DOHH2 (cell line): ENCODE measurements around the gene CNKSR3.

Experiments used
- H3F3A ChIP-seq: fragments of 200-600 bp; sonication (generic), shearing (Covaris generic); 2 replicates; pipeline ENCODE4 v1.6.0; 2016; ENCODE audit warnings: antibody characterized with exemption, mild to moderate bottlenecking; ENCODE audit not compliant: control insufficient read depth, insufficient read depth
- H3K27ac ChIP-seq: fragments of 200-600 bp; sonication (generic); 2 replicates; pipeline ENCODE4 v1.5.1; 2014; ENCODE audit warnings: low read depth, mild to moderate bottlenecking, low read length, moderate library complexity
- H3K27me3 ChIP-seq: fragments of 200-600 bp; sonication (generic); 2 replicates; pipeline ENCODE4 v1.6.1; 2014; ENCODE audit warnings: mild to moderate bottlenecking, low read length, mixed read lengths; ENCODE audit not compliant: control insufficient read depth
- H3K36me3 ChIP-seq: fragments of 200-600 bp; sonication (generic); 2 replicates; pipeline ENCODE4 v1.6.1; 2014; ENCODE audit warnings: mild to moderate bottlenecking, low read length, moderate library complexity, mixed read lengths; ENCODE audit not compliant: control insufficient read depth
- H3K4me1 ChIP-seq: fragments of 200-600 bp; sonication (generic); 2 replicates; pipeline ENCODE4 v1.6.1; 2014; ENCODE audit warnings: mild to moderate bottlenecking, low read length, mixed read lengths; ENCODE audit not compliant: control insufficient read depth
- H3K4me2 ChIP-seq: fragments of 200-600 bp; sonication (generic); 2 replicates; pipeline ENCODE4 v1.6.0; 2014; ENCODE audit warnings: mild to moderate bottlenecking, low read length, moderate library complexity
- H3K4me3 ChIP-seq: fragments of 200-600 bp; sonication (generic); 2 replicates; pipeline ENCODE4 v1.5.1; 2014; ENCODE audit warnings: mild to moderate bottlenecking, low read length, mixed read lengths
- H3K79me2 ChIP-seq: fragments of 200-600 bp; sonication (generic); 2 replicates; pipeline ENCODE4 v1.6.1; 2014; ENCODE audit warnings: mild to moderate bottlenecking, low read length, mixed read lengths; ENCODE audit not compliant: control insufficient read depth
- H3K9me2 ChIP-seq: fragments of 200-600 bp; sonication (generic); replicated peaks from 2 replicates; pipeline ENCODE4 v1.6.1; 2014; ENCODE audit warnings: mild to moderate bottlenecking, low read length, mixed read lengths; ENCODE audit not compliant: control insufficient read depth
- H3K9me3 ChIP-seq: fragments of 200-600 bp; sonication (generic); 2 replicates; pipeline ENCODE4 v1.6.1; 2014; ENCODE audit warnings: antibody characterized with exemption, low read length, mixed read lengths; ENCODE audit not compliant: control insufficient read depth, insufficient read depth
- H4K20me1 ChIP-seq: fragments of 200-600 bp; sonication (generic); 2 replicates; pipeline ENCODE4 v1.6.0; 2014; ENCODE audit warnings: low read depth, mild to moderate bottlenecking, antibody characterized with exemption, low read length, moderate library complexity; ENCODE audit not compliant: control insufficient read depth, insufficient read depth
- CTCF ChIP-seq: fragments of 200-600 bp; sonication (generic); IDR thresholded peaks from one replicate; pipeline ENCODE4 v1.5.1; 2014; ENCODE audit warnings: antibody characterized with exemption, mild to moderate bottlenecking, low read depth, low read length; ENCODE audit not compliant: poor library complexity, severe bottlenecking
- EZH2phosphoT487 ChIP-seq: fragments of 200-600 bp; sonication (generic); IDR thresholded peaks from 2 replicates; pipeline ENCODE4 v1.6.1; 2017; ENCODE audit warnings: borderline replicate concordance, mild to moderate bottlenecking, antibody characterized with exemption, low read length, moderate library complexity, mixed read lengths

CNKSR3 gene

GRCh38 chr6:154425034-154425433 lies 85.5 kb downstream of the CNKSR3 start:
- no peaks in the 10 kb centered on the region for H3K4me1 ChIP-seq
- no peak overlapping the region for H3K4me3 ChIP-seq
- no peaks in the 10 kb centered on the region for H3K27me3 ChIP-seq
- no peak overlapping the region for H3K4me2 ChIP-seq
- no peaks in the 10 kb centered on the region for H3K9me3 ChIP-seq
- H3F3A ChIP-seq, result no peaks in the 10 kb centered on the region
- TF ChIP-seq CTCF (no peak), EZH2phosphoT487 (no peak)
- no peaks in the 10 kb centered on the region for H3K9me2 ChIP-seq
- H3K27ac ChIP-seq, result no peak overlapping the region
- no peaks in the 10 kb centered on the region for H3K36me3 ChIP-seq
- H4K20me1 ChIP-seq, result no peaks in the 10 kb centered on the region
- H3K79me2 ChIP-seq, result no peaks in the 10 kb centered on the region

- no peak overlapping the region for H3K4me2 ChIP-seq
- no peaks in the 10 kb centered on the region for H3K27me3 ChIP-seq
- no peak for TF ChIP-seq EZH2phosphoT487
- no peak for TF ChIP-seq CTCF
- no peak overlapping the region for H3K27ac ChIP-seq
- H3K36me3 ChIP-seq, result no peaks in the 10 kb centered on the region
- H3K9me3 ChIP-seq, result no peaks in the 10 kb centered on the region
- H3K4me3 ChIP-seq, result no peak overlapping the region
- H3K79me2 ChIP-seq, result no peaks in the 10 kb centered on the region
- no peaks in the 10 kb centered on the region for H4K20me1 ChIP-seq
- H3K9me2 ChIP-seq, result no peaks in the 10 kb centered on the region
- H3F3A ChIP-seq, result no peaks in the 10 kb centered on the region
- H3K4me1 ChIP-seq, result no peaks in the 10 kb centered on the region
Measured at GRCh38 chr6:154414021-154414813, 96.3 kb downstream of the CNKSR3 start.

GRCh38 chr6:154412106-154412820 lies 98.2 kb downstream of the CNKSR3 start:
- H4K20me1 ChIP-seq, result no peaks in the 10 kb centered on the region
- H3K9me3 ChIP-seq, result no peaks in the 10 kb centered on the region
- no peak overlapping the region for H3K4me2 ChIP-seq
- H3K4me3 ChIP-seq, result no peak overlapping the region
- H3K27ac ChIP-seq, result no peak overlapping the region
- H3K36me3 ChIP-seq, result no peaks in the 10 kb centered on the region
- H3K79me2 ChIP-seq, result no peaks in the 10 kb centered on the region
- H3K9me2 ChIP-seq, result no peaks in the 10 kb centered on the region
- no peaks in the 10 kb centered on the region for H3K27me3 ChIP-seq
- TF ChIP-seq EZH2phosphoT487 (no peak), CTCF (no peak)
- H3F3A ChIP-seq, result no peaks in the 10 kb centered on the region
- no peaks in the 10 kb centered on the region for H3K4me1 ChIP-seq
